CD4-positive, alpha-beta T cell (primary cell): ENCODE data around the gene ATPAF2. TPM values are rescaled to one million over a fixed set of nuclear protein-coding genes. Genes with fewer than 3 reads are reported as not detected.

Experiments used
- ATAC-seq: fragments of 200-7000 bp; cut with Tn5 transposase; one replicate; pipeline ENCODE4 v1.10.0; 2022; ENCODE audit warnings: mild to moderate bottlenecking; ENCODE audit not compliant: poor library complexity
- CTCF ChIA-PET: fragments of 350-600 bp; sonication (Branson Sonifier 250); formaldehyde crosslinking; loops from one replicate; lab custom pipeline; 2021; ENCODE audit warnings: antibody characterized with exemption, inconsistent platforms; lab: Charles Lee
- POLR2A ChIA-PET: fragments of 350-600 bp; sonication (Branson Sonifier 250); formaldehyde crosslinking; loops from one replicate; lab custom pipeline; 2021; ENCODE audit warnings: antibody characterized with exemption, inconsistent platforms; lab: Charles Lee
- DNase-seq, 14 experiments: peaks; one replicate each; pipeline ENCODE4 v3.0.0-alpha.2; 2013 to 2020; ENCODE audit warnings: mixed read lengths in 2 of 14
- H3K27ac ChIP-seq, 2 donors: one replicate each; pipeline versions ENCODE4 v1.5.1 to v1.7.0; 2013; ENCODE audit warnings: low read length in 2 of 2, low read depth in 1 of 2, mild to moderate bottlenecking in 1 of 2
- H3K27me3 ChIP-seq, 2 experiments: 1 replicate in 1 of 2; 2 replicates in 1 of 2; pipeline versions ENCODE4 v1.6.1 to v1.7.0; 2013; ENCODE audit warnings: low read length in 2 of 2, control low read depth in 1 of 2, mild to moderate bottlenecking in 1 of 2, moderate library complexity in 1 of 2; ENCODE audit not compliant: insufficient read depth in 2 of 2, control insufficient read depth in 1 of 2
- H3K36me3 ChIP-seq: one replicate; pipeline ENCODE4 v1.6.1; 2013; ENCODE audit warnings: low read length, control low read depth; ENCODE audit not compliant: insufficient read depth
- H3K4me1 ChIP-seq: one replicate; pipeline ENCODE4 v1.6.1; 2013; ENCODE audit warnings: low read length, control low read depth; ENCODE audit not compliant: insufficient read depth
- H3K4me3 ChIP-seq: one replicate; pipeline ENCODE4 v1.5.1; 2013; ENCODE audit warnings: mild to moderate bottlenecking, low read length, moderate library complexity
- H3K9me3 ChIP-seq, 2 experiments: 1 replicate in 1 of 2; 2 replicates in 1 of 2; pipeline versions ENCODE4 v1.6.1 to v1.7.0; 2013; ENCODE audit warnings: low read length in 2 of 2, mild to moderate bottlenecking in 2 of 2, control low read depth in 1 of 2, moderate library complexity in 1 of 2; ENCODE audit not compliant: control insufficient read depth in 1 of 2, insufficient read depth in 1 of 2
- H3K27ac Mint-ChIP-seq: one replicate; pipeline ENCODE4 v1.8.0; 2020; ENCODE audit warnings: mixed read lengths
- H3K27me3 Mint-ChIP-seq: one replicate; pipeline ENCODE4 v1.8.0; 2021; ENCODE audit warnings: mixed read lengths
- H3K36me3 Mint-ChIP-seq: one replicate; pipeline ENCODE4 v1.8.0; 2021; ENCODE audit warnings: low read depth, mixed read lengths
- H3K4me1 Mint-ChIP-seq: one replicate; pipeline ENCODE4 v1.8.0; 2021; ENCODE audit warnings: low read depth, mixed read lengths
- H3K4me3 Mint-ChIP-seq: one replicate; pipeline ENCODE4 v1.8.0; 2020; ENCODE audit warnings: mild to moderate bottlenecking, mixed read lengths
- H3K9me3 Mint-ChIP-seq: one replicate; pipeline ENCODE4 v1.8.0; 2020; ENCODE audit warnings: mixed read lengths
- CTCF ChIP-seq: fragments of 200-600 bp; IDR thresholded peaks from one replicate; pipeline ENCODE4 v1.8.0; 2022; ENCODE audit warnings: antibody characterized with exemption, mild to moderate bottlenecking
- intact Hi-C, 2 experiments: fragments of 100-400 bp; cut with DNase I in 1 of 2; cut with micrococcal nuclease in 1 of 2; formaldehyde crosslinking; loops; one replicate each; pipeline versions ENCODE4 v1.15.1 to v1.9.0; 2023 to 2025; cut with DNase I, micrococcal nuclease
- total RNA-seq, 174 experiments: library from RNA in 2 of 174; stranded (reverse) in 2 of 174; gene quantifications; one replicate each; pipeline ENCODE4 v1.2.3 and lab custom pipeline; 2021 to 2026

ATPAF2 gene
- total RNA-seq, 2 experiments from 2014 or later = 20.8 to 21.9 TPM

GRCh38 chr17:18008496-18009268 lies 30.3 kb downstream of the ATPAF2 start:
- H3K36me3 Mint-ChIP-seq = peaks cover 42% of the 10 kb centered on the region
- H3K4me3 Mint-ChIP-seq = no peak overlapping the region
- no peaks in the 10 kb centered on the region for H3K4me1 Mint-ChIP-seq
- no peaks in the 10 kb centered on the region for H3K27me3 Mint-ChIP-seq
- ATAC-seq = no peak
- no peak for TF ChIP-seq CTCF
- Histone ChIP-seq H3K4me3 (no peak overlapping the region), H3K27me3 (no peaks in the 10 kb centered on the region), H3K36me3 (peaks cover 10% of the 10 kb centered on the region), H3K4me1 (no peaks in the 10 kb centered on the region), H3K9me3 (no peaks in the 10 kb centered on the region), H3K27ac (no peak overlapping the region)
- no peak for DNase-seq
- H3K27ac Mint-ChIP-seq = no peak overlapping the region
- ChIA-PET POLR2A (interaction anchor here (1.1 kb wide), 1 partner anchor 50 kb away, joined by 4 read pairs; no protein-coding TSS in a partner anchor), CTCF (no interaction called here)
- H3K9me3 Mint-ChIP-seq = no peaks in the 10 kb centered on the region
- intact Hi-C loops = no loop called here

DNA sequence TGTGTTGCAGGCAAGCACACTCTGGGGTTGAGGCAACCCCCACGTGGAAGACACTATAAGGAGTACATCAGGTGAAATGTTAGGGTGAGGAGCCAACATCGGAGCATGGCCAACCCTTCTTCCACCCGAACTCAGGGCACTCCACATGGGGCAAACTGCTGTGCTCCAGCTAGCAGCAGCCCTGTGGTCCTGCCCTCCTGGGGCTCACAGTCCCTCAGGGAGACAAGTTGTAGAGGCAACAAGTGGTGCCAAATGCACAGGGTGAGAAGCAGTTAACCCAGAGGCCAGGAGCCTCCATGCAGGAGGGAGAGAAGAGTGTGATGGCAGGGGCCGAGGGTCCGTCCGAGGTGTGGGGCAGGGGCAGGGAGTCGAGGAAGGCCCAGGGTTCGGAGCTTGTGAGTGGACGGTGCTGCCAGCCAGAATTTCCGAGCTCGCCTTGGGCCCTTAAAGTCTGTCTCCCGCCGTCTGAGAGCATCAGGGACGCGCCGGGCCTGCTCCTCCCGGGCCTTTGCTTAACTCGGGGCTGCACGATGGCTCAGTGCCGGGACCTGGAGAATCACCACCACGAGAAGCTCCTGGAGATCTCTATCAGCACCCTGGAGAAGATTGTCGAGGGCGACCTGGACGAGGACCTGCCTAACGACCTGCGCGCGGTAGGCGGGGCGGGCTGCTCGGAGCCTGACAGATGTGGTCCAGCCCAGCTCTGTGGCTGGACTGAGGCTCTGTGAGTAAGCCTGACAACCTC lies 32.3 kb downstream of the ATPAF2 start:
- TF ChIP-seq CTCF = no peak
- no peaks in the 10 kb centered on the region for H3K9me3 Mint-ChIP-seq
- intact Hi-C loops = no loop called here
- H3K4me3 Mint-ChIP-seq = no peak overlapping the region
- H3K27me3 Mint-ChIP-seq = no peaks in the 10 kb centered on the region
- DNase-seq = no peak
- no peaks in the 10 kb centered on the region for H3K4me1 Mint-ChIP-seq
- Histone ChIP-seq H3K27ac (no peak overlapping the region), H3K4me3 (no peak overlapping the region), H3K4me1 (no peaks in the 10 kb centered on the region), H3K36me3 (peaks cover 10% of the 10 kb centered on the region), H3K9me3 (no peaks in the 10 kb centered on the region), H3K27me3 (no peaks in the 10 kb centered on the region)
- H3K36me3 Mint-ChIP-seq = peaks cover 24% of the 10 kb centered on the region
- ChIA-PET POLR2A (no interaction called here), CTCF (no interaction called here)
- H3K27ac Mint-ChIP-seq = no peak overlapping the region
- ATAC-seq = no peak

- Mint-ChIP-seq H3K27ac (no peak overlapping the region), H3K27me3 (no peaks in the 10 kb centered on the region), H3K4me1 (no peaks in the 10 kb centered on the region), H3K4me3 (no peak overlapping the region), H3K9me3 (no peaks in the 10 kb centered on the region), H3K36me3 (peaks cover 21% of the 10 kb centered on the region)
- no peak for TF ChIP-seq CTCF
- ChIA-PET POLR2A (no interaction called here), CTCF (no interaction called here)
- H3K27me3 ChIP-seq = no peaks in the 10 kb centered on the region
- H3K36me3 ChIP-seq = peaks cover 8% of the 10 kb centered on the region
- H3K27ac ChIP-seq = no peak overlapping the region
- H3K9me3 ChIP-seq = no peaks in the 10 kb centered on the region
- no peaks in the 10 kb centered on the region for H3K4me1 ChIP-seq
- DNase-seq (no peak), ATAC-seq (no peak)
- no peak overlapping the region for H3K4me3 ChIP-seq
- intact Hi-C loops = no loop called here
These were observed 33.5 kb downstream of the ATPAF2 start for GRCh38 chr17:18005496-18005895.
